SK-N-SH (cell line): ENCODE measurements around the gene NUBP1. TPM values are rescaled to one million over a fixed set of nuclear protein-coding genes. Genes with fewer than 3 reads are reported as not detected.
A peak's percentile ranks its signal among the peaks of the same experiment; 100 is the strongest.
"Not testable (repeated sequence)": the region's sequence is repeated elsewhere in the genome, so short reads cannot be mapped to it uniquely, and the experiment has no call there.

ENCODE experiments used
- CTCF ChIA-PET: fragments of 300-600, 350-600 bp; formaldehyde crosslinking; extraction: SDS; loops from one replicate; lab custom pipeline; 2021; lab: Yijun Ruan, JAX
- POLR2A ChIA-PET: fragments of 350-600 bp; sonication (Branson Sonifier 250); formaldehyde crosslinking; extraction: SDS; loops from one replicate; lab custom pipeline; 2020; ENCODE audit warnings: antibody characterized with exemption, inconsistent platforms; lab: Yijun Ruan, JAX
- DNase-seq: peaks from one replicate; pipeline ENCODE4 v3.0.0; 2012
- H2AFZ ChIP-seq: fragments of 200-600 bp; sonication (generic); 2 replicates; pipeline ENCODE4 v1.8.1; 2016; ENCODE audit warnings: antibody characterized with exemption, mild to moderate bottlenecking, low read depth
- H3F3A ChIP-seq: fragments of 200-600 bp; sonication (generic); replicated peaks from 2 replicates; pipeline ENCODE3; 2016; ENCODE audit warnings: antibody characterized with exemption, mild to moderate bottlenecking; ENCODE audit not compliant: insufficient read depth
- H3K27ac ChIP-seq, 2 experiments: fragments of 200-500 bp in 1 of 2; fragments of 200-600 bp in 1 of 2; sonication (Bioruptor generic) in 1 of 2; sonication (generic), shearing (Covaris generic) in 1 of 2; 2 replicates each; pipeline versions ENCODE4 v1.5.1 to v1.6.1; 2014 to 2016; ENCODE audit warnings: low read depth in 2 of 2, inconsistent platforms in 1 of 2, low read length in 1 of 2, mild to moderate bottlenecking in 1 of 2, mixed read lengths in 1 of 2
- H3K27me3 ChIP-seq: fragments of 200-600 bp; sonication (generic), shearing (Covaris generic); 2 replicates; pipeline ENCODE4 v1.6.1; 2016; ENCODE audit warnings: mixed run types; ENCODE audit not compliant: insufficient read depth
- H3K36me3 ChIP-seq, 2 experiments: fragments of 200-500 bp in 1 of 2; fragments of 200-600 bp in 1 of 2; sonication (Bioruptor generic) in 1 of 2; sonication (generic) in 1 of 2; replicated peaks in 1 of 2; 2 replicates each; pipeline versions ENCODE3 to v1.5.1; 2014 to 2016; ENCODE audit warnings: low read length in 1 of 2, mild to moderate bottlenecking in 1 of 2; ENCODE audit not compliant: insufficient read depth in 2 of 2, control insufficient read depth in 1 of 2
- H3K4me1 ChIP-seq, 2 experiments: fragments of 200-500 bp in 1 of 2; fragments of 200-600 bp in 1 of 2; sonication (Bioruptor generic) in 1 of 2; sonication (generic), shearing (Covaris generic) in 1 of 2; 2 replicates each; pipeline versions ENCODE4 v1.5.1 to v1.6.1; 2014 to 2016; ENCODE audit warnings: low read depth in 1 of 2, low read length in 1 of 2, mixed run types in 1 of 2; ENCODE audit not compliant: insufficient read depth in 2 of 2, control insufficient read depth in 1 of 2
- H3K4me2 ChIP-seq: fragments of 200-600 bp; sonication (generic), shearing (Covaris generic); 2 replicates; pipeline ENCODE4 v1.6.1; 2017; ENCODE audit warnings: mixed run types
- H3K4me3 ChIP-seq, 2 experiments: fragments of 200-500 bp in 1 of 2; fragments of 200-600 bp in 1 of 2; sonication (Bioruptor generic) in 1 of 2; sonication (generic), shearing (Covaris generic) in 1 of 2; 2 replicates each; pipeline versions ENCODE4 v1.5.1 to v1.8.1; 2014 to 2016; ENCODE audit warnings: low read depth in 2 of 2, inconsistent platforms in 1 of 2, low read length in 1 of 2, mild to moderate bottlenecking in 1 of 2, mixed read lengths in 1 of 2, moderate library complexity in 1 of 2
- H3K79me2 ChIP-seq: fragments of 200-600 bp; sonication (generic); 2 replicates; pipeline ENCODE4 v1.8.1; 2017; ENCODE audit warnings: mild to moderate bottlenecking; ENCODE audit not compliant: insufficient read depth
- H3K9ac ChIP-seq: fragments of 200-600 bp; sonication (generic); 2 replicates; pipeline ENCODE4 v1.6.1; 2017; ENCODE audit warnings: mixed run types
- H3K9me2 ChIP-seq: fragments of 200-600 bp; sonication (generic); 2 replicates; pipeline ENCODE4 v1.6.1; 2017; ENCODE audit warnings: mixed run types
- H3K9me3 ChIP-seq: fragments of 200-600 bp; sonication (generic); 2 replicates; pipeline ENCODE4 v1.6.1; 2017; ENCODE audit warnings: mixed run types, mild to moderate bottlenecking, moderate library complexity
- H4K20me1 ChIP-seq: fragments of 200-600 bp; sonication (generic); 2 replicates; pipeline ENCODE4 v1.6.1; 2017; ENCODE audit warnings: mild to moderate bottlenecking, mixed run types; ENCODE audit not compliant: insufficient read depth
- EP300 ChIP-seq, 2 experiments: IDR thresholded peaks; 2 replicates each; pipeline versions ENCODE4 v1.4.0 to v1.6.1; 2012; ENCODE audit warnings: borderline replicate concordance in 1 of 2, low read depth in 1 of 2, low read length in 1 of 2
- FOXJ3 ChIP-seq: sonication (generic); formaldehyde crosslinking; IDR thresholded peaks from 2 replicates; pipeline ENCODE4 v1.5.1; 2020; ENCODE audit warnings: mild to moderate bottlenecking, missing genetic modification reagents
- FOXM1 ChIP-seq: IDR thresholded peaks from 2 replicates; pipeline ENCODE4 v1.4.0; 2012; ENCODE audit warnings: low read depth, mild to moderate bottlenecking
- GABPA ChIP-seq: IDR thresholded peaks from 2 replicates; pipeline ENCODE4 v1.4.0; 2012; ENCODE audit warnings: low read depth, mild to moderate bottlenecking
- JUND ChIP-seq: IDR thresholded peaks from 2 replicates; pipeline ENCODE4 v1.4.0; 2012
- MXI1 ChIP-seq: IDR thresholded peaks from 2 replicates; pipeline ENCODE4 v1.6.1; 2012; ENCODE audit warnings: mild to moderate bottlenecking, low read depth, low read length, improper control_type of control experiment
- NFIC ChIP-seq: IDR thresholded peaks from 2 replicates; pipeline ENCODE4 v1.4.0; 2012; ENCODE audit warnings: borderline replicate concordance
- POLR2AphosphoS5 ChIP-seq: IDR thresholded peaks from 2 replicates; pipeline ENCODE4 v1.6.1; 2012; ENCODE audit warnings: low read depth, low read length
- RAD21 ChIP-seq: IDR thresholded peaks from 2 replicates; pipeline ENCODE4 v1.6.1; 2012; ENCODE audit warnings: mild to moderate bottlenecking, low read length
- RCOR1 ChIP-seq: fragments of 150-350 bp; IDR thresholded peaks from 2 replicates; pipeline ENCODE4 v1.6.1; 2017; ENCODE audit warnings: antibody characterized with exemption, low read length
- SIN3A ChIP-seq: IDR thresholded peaks from 2 replicates; pipeline ENCODE4 v1.6.1; 2012; ENCODE audit warnings: low read depth, mild to moderate bottlenecking, low read length, moderate library complexity, borderline replicate concordance
- TAF1 ChIP-seq: IDR thresholded peaks from 2 replicates; pipeline ENCODE4 v1.6.1; 2012; ENCODE audit warnings: low read depth, mild to moderate bottlenecking, low read length, moderate library complexity, borderline replicate concordance
- TCF12 ChIP-seq: IDR thresholded peaks from 2 replicates; pipeline ENCODE4 v1.4.0; 2012
- YY1 ChIP-seq: IDR thresholded peaks from 2 replicates; pipeline ENCODE4 v1.4.0; 2012; ENCODE audit warnings: low read depth, mild to moderate bottlenecking
- WGBS: methylation state at CpG from one replicate; pipeline ENCODE4 v1.1.6; 2017; ENCODE audit warnings: low lambda C conversion rate; 5-methylcytosine and 5-hydroxymethylcytosine counted together
- polyA plus RNA-seq, 3 experiments: library from polyadenylated mRNA; depleted of rRNA; stranded (reverse); fragments of >200 nt; gene quantifications; 2 replicates each; pipeline ENCODE4 v1.2.3, GENCODE V29; 2012
- TF ChIP-seq, protein P1 (sequence below): IDR thresholded peaks from 2 replicates; pipeline ENCODE4 v1.4.0; 2012; ENCODE audit warnings: low read depth
- TF ChIP-seq, protein P2 (sequence below): fragments of 150-350 bp; IDR thresholded peaks from 2 replicates; pipeline ENCODE4 v1.6.1; 2017; ENCODE audit warnings: antibody characterized with exemption, low read length, low read depth, borderline replicate concordance
- TF ChIP-seq, protein P3 (sequence below): IDR thresholded peaks from 2 replicates; pipeline ENCODE4 v1.4.0; 2012; ENCODE audit warnings: low read depth, borderline replicate concordance
- TF ChIP-seq, protein P4 (sequence below): fragments of 150-350 bp; IDR thresholded peaks from 2 replicates; pipeline ENCODE4 v1.6.1; 2016; ENCODE audit warnings: mild to moderate bottlenecking, low read depth, low read length

The NUBP1 gene
- polyA plus RNA-seq, 1 of the 3 experiments (the other 2 are of a cell fraction): 49.8 TPM

DNA sequence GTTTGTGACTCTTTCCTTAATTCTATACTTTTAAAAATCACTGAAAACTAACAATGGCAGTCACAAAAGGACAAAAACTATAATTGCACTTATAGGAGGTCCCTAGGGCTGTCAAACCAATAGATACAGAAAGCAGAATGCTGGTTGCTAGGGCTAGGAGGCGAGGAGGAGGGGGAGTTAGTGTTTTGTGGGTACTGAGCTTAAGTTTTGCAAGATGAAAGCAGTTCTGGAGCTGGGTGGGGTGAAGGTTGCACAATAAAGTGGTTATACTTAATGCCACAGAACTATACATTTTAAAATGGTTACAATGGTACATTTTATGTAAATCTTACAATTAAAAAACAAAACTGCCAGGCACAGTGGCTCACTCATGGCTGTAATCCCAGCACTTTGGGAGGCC, 27.3 kb downstream of the NUBP1 start:
- CTCF ChIA-PET: no interaction called here
- H3K4me1 ChIP-seq: peaks cover 0 to 6% of the 10 kb centered on the region in 2 experiments; a peak in 1 of 4 replicates

DNA sequence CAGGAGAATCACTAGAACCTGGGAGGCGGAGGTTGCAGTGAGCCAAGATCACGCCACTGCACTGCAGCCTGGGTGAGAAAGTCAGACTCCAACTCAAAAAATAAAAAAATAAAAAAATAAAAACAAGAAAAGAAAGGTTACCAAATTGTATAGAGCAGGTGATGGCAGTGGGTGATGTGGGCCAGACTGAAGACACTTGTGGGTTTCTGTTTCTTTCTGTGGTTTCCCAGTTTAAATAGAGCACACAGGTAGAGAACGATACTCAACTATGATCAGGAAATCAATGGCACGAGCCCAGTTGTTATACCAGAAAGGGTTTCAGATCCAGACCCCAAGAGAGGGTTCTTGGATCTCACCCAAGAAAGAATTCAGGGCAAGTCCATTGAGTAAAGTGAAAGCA, 32.6 kb downstream of the NUBP1 start:
- no peak for TF ChIP-seq GABPA
- TF ChIP-seq, protein P1, sequence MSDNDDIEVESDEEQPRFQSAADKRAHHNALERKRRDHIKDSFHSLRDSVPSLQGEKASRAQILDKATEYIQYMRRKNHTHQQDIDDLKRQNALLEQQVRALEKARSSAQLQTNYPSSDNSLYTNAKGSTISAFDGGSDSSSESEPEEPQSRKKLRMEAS: no peak
- no peak for TF ChIP-seq FOXM1
- TF ChIP-seq FOXJ3: no peak
- TF ChIP-seq JUND: no peak
- TF ChIP-seq, protein P2, sequence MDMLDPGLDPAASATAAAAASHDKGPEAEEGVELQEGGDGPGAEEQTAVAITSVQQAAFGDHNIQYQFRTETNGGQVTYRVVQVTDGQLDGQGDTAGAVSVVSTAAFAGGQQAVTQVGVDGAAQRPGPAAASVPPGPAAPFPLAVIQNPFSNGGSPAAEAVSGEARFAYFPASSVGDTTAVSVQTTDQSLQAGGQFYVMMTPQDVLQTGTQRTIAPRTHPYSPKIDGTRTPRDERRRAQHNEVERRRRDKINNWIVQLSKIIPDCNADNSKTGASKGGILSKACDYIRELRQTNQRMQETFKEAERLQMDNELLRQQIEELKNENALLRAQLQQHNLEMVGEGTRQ: no peak
- TF ChIP-seq NFIC: no peak
- no peak for TF ChIP-seq MXI1
- TF ChIP-seq EP300 (IDR thresholded peaks at IDR 0.05; ENCODE audit: borderline replicate concordance in 1 of 2, low read depth in 1 of 2, low read length in 1 of 2): no peak
- TF ChIP-seq TAF1: no peak
- no peak for TF ChIP-seq POLR2AphosphoS5
- no peak for TF ChIP-seq SIN3A
- TF ChIP-seq RCOR1: no peak
- no peak for TF ChIP-seq YY1
- Histone ChIP-seq H4K20me1 (no peaks in the 10 kb centered on the region), H3K79me2 (no peaks in the 10 kb centered on the region), H3K4me3 (no peak overlapping the region), H3K9ac (no peak overlapping the region), H3K27ac (no peak overlapping the region), H3F3A (no peaks in the 10 kb centered on the region), H3K4me1 (peaks cover 0 to 10% of the 10 kb centered on the region in 2 experiments; a peak in 1 of 4 replicates), H2AFZ (no peak overlapping the region), H3K36me3 (no peaks in the 10 kb centered on the region), H3K27me3 (no peaks in the 10 kb centered on the region), H3K9me3 (no peaks in the 10 kb centered on the region), H3K4me2 (no peak overlapping the region), H3K9me2 (no peaks in the 10 kb centered on the region)
- WGBS: 85% methylated on average over 4 of the region's 4 CpGs
- ChIA-PET CTCF (no interaction called here), POLR2A (no interaction called here)
- no peak for DNase-seq

More for the DNA sequence above, 27.3 kb downstream of the NUBP1 start:
- Histone ChIP-seq H3K36me3 (peaks cover 0 to under 1% of the 10 kb centered on the region in 2 experiments), H3K9me2 (no peaks in the 10 kb centered on the region), H2AFZ (no peak overlapping the region), H3K27ac (no peak overlapping the region), H3K4me2 (no peak overlapping the region), H3K79me2 (no peaks in the 10 kb centered on the region), H3K9ac (no peak overlapping the region), H4K20me1 (no peaks in the 10 kb centered on the region), H3F3A (no peaks in the 10 kb centered on the region), H3K27me3 (no peaks in the 10 kb centered on the region), H3K4me3 (no peak overlapping the region), H3K9me3 (no peaks in the 10 kb centered on the region)
- POLR2A ChIA-PET: no interaction called here
- no peak for DNase-seq
- WGBS: 90% methylated on average over 1 of the region's 1 CpG
- TF ChIP-seq GABPA (no peak), TCF12 (no peak), RAD21 (no peak), YY1 (no peak)
- TF ChIP-seq, protein P3, sequence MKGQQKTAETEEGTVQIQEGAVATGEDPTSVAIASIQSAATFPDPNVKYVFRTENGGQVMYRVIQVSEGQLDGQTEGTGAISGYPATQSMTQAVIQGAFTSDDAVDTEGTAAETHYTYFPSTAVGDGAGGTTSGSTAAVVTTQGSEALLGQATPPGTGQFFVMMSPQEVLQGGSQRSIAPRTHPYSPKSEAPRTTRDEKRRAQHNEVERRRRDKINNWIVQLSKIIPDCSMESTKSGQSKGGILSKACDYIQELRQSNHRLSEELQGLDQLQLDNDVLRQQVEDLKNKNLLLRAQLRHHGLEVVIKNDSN: no peak
- TF ChIP-seq, protein P1: no peak
- TF ChIP-seq, protein P4, sequence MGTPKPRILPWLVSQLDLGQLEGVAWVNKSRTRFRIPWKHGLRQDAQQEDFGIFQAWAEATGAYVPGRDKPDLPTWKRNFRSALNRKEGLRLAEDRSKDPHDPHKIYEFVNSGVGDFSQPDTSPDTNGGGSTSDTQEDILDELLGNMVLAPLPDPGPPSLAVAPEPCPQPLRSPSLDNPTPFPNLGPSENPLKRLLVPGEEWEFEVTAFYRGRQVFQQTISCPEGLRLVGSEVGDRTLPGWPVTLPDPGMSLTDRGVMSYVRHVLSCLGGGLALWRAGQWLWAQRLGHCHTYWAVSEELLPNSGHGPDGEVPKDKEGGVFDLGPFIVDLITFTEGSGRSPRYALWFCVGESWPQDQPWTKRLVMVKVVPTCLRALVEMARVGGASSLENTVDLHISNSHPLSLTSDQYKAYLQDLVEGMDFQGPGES: no peak

DNA sequence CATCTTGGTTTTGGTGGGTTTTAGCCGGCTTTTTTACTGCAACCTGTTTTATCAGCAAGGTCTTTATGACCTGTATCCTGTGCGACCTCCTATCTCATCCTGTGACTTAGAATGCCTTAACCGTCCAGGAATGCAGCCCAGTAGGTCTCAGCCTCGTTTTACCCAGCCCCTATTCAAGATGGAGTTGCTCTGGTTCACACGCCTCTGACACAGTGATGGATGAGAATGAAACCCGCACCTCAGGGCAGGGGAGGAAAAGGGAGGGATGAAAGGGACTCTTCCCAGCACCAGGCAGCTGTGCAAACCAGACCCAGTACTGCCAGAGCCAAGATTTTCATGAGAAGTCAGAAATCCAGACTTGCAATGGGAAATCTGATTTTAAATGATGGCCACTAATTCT, 33.3 kb downstream of the NUBP1 start:
- 64% methylated on average over 6 of the region's 6 CpGs for WGBS
- POLR2A ChIA-PET, H3K9ac ChIP-seq, H2AFZ ChIP-seq, H3K9me3 ChIP-seq, H3K4me2 ChIP-seq, DNase-seq, H4K20me1 ChIP-seq, H3F3A ChIP-seq, H3K79me2 ChIP-seq, H3K27me3 ChIP-seq, H3K4me3 ChIP-seq, H3K9me2 ChIP-seq, H3K36me3 ChIP-seq, CTCF ChIA-PET: not testable (repeated sequence)
- Histone ChIP-seq H3K27ac (peak overlapping the region in 1 of 2 experiments; percentile 34; a peak in 1 of 4 replicates), H3K4me1 (peaks cover 0 to 10% of the 10 kb centered on the region in 2 experiments; a peak in 1 of 4 replicates)
